Activated CD8-positive, alpha-beta memory T cell treated with anti-CD3 and anti-CD28 coated beads, Interleukin-2, amount 10 ng/mL, durations not matched to agents 7 days and 5 days (primary cell): ENCODE data around the gene CLECL1. TPM values are rescaled to one million over a fixed set of nuclear protein-coding genes. Genes with fewer than 3 reads are reported as not detected.

Source experiments
- ATAC-seq: fragments of 150-1000 bp; cut with Tn5 transposase; one replicate; pipeline ENCODE4 v1.10.0; 2021; ENCODE audit warnings: moderate library complexity
- CTCF ChIA-PET: fragments of 350-600 bp; sonication (Branson Sonifier 250); formaldehyde crosslinking; loops from one replicate; lab custom pipeline; 2021; ENCODE audit warnings: antibody characterized with exemption; lab: Charles Lee
- DNase-seq: peaks from one replicate; pipeline ENCODE4 v3.0.0-alpha.2; 2020
- H3K27ac Mint-ChIP-seq: one replicate; pipeline ENCODE4 v1.8.0; 2021; ENCODE audit warnings: mild to moderate bottlenecking, mixed read lengths
- H3K27me3 Mint-ChIP-seq: one replicate; pipeline ENCODE4 v1.8.0; 2021; ENCODE audit warnings: mixed read lengths
- H3K36me3 Mint-ChIP-seq: one replicate; pipeline ENCODE4 v1.8.0; 2021; ENCODE audit warnings: mild to moderate bottlenecking, mixed read lengths
- H3K4me1 Mint-ChIP-seq: one replicate; pipeline ENCODE4 v1.8.0; 2021; ENCODE audit warnings: mixed read lengths
- H3K4me3 Mint-ChIP-seq: one replicate; pipeline ENCODE4 v1.8.0; 2021; ENCODE audit warnings: mild to moderate bottlenecking, moderate library complexity, mixed read lengths
- H3K9me3 Mint-ChIP-seq: one replicate; pipeline ENCODE4 v1.8.0; 2022; ENCODE audit warnings: low read depth, mixed read lengths
- total RNA-seq, 2 experiments: library from RNA; stranded (reverse); gene quantifications; one replicate each; pipeline ENCODE4 v1.2.3, GENCODE V29; 2021

CLECL1 gene
- 1 to 10 TPM; 2.2 to 8.8 TPM for total RNA-seq

GRCh38 chr12:9732921-9733461 is at the start of gene CLECL1:
TSS of gene CLECL1 (minus strand) at chr12:9733097.
- H3K27ac Mint-ChIP-seq = peak within 1 kb of the TSS; percentile 80
- H3K4me3 Mint-ChIP-seq = peak within 1 kb of the TSS; percentile 66
- H3K36me3 Mint-ChIP-seq = peaks cover 17% of the 10 kb centered on the region
- no peaks in the 10 kb centered on the region for H3K27me3 Mint-ChIP-seq
- CTCF ChIA-PET = interaction anchor here (1.0 to 2.0 kb wide), 3 partner anchors 10 to 26 kb away, joined by 3 to 8 read pairs (median 3); no protein-coding TSS in a partner anchor
- ATAC-seq (peak; percentile 51), DNase-seq (no peak)
- peaks cover 49% of the 10 kb centered on the region for H3K4me1 Mint-ChIP-seq
- peaks cover 2% of the 10 kb centered on the region for H3K9me3 Mint-ChIP-seq

GRCh38 chr12:9781360-9781759 is 48.5 kb upstream of the CLECL1 start:
- Mint-ChIP-seq H3K27ac (no peak overlapping the region), H3K27me3 (no peaks in the 10 kb centered on the region), H3K4me3 (no peak overlapping the region), H3K4me1 (peaks cover 40% of the 10 kb centered on the region), H3K9me3 (peaks cover 7% of the 10 kb centered on the region), H3K36me3 (peaks cover 31% of the 10 kb centered on the region)
- CTCF ChIA-PET = interaction anchor here (0.7 to 1.6 kb wide), 4 partner anchors 10 to 38 kb away, joined by 3 to 5 read pairs (median 4); no protein-coding TSS in a partner anchor
- DNase-seq = no peak
- no peak for ATAC-seq

GRCh38 chr12:9779209-9779608 is 46.3 kb upstream of the CLECL1 start:
- no peak for ATAC-seq
- Mint-ChIP-seq H3K27ac (no peak overlapping the region), H3K36me3 (peaks cover 32% of the 10 kb centered on the region), H3K27me3 (no peaks in the 10 kb centered on the region), H3K9me3 (peaks cover 7% of the 10 kb centered on the region), H3K4me3 (no peak overlapping the region), H3K4me1 (peaks cover 54% of the 10 kb centered on the region)
- no peak for DNase-seq
- CTCF ChIA-PET = no interaction called here

- Mint-ChIP-seq H3K27me3 (no peaks in the 10 kb centered on the region), H3K9me3 (peaks cover 7% of the 10 kb centered on the region), H3K4me1 (peaks cover 74% of the 10 kb centered on the region), H3K36me3 (peaks cover 35% of the 10 kb centered on the region), H3K27ac (no peak overlapping the region), H3K4me3 (no peak overlapping the region)
- DNase-seq = no peak
- no peak for ATAC-seq
- CTCF ChIA-PET = interaction anchor here (1.3 to 1.6 kb wide), 2 partner anchors 21 to 26 kb away, joined by 4 to 6 read pairs; no protein-coding TSS in a partner anchor
Observed at GRCh38 chr12:9776781-9777180, 43.9 kb upstream of the CLECL1 start.

GRCh38 chr12:9773216-9773877 is 40.5 kb upstream of the CLECL1 start:
- peaks cover 7% of the 10 kb centered on the region for H3K9me3 Mint-ChIP-seq
- no peaks in the 10 kb centered on the region for H3K27me3 Mint-ChIP-seq
- CTCF ChIA-PET = interaction anchor here (0.7 to 1.9 kb wide), 3 partner anchors 11 to 153 kb away, joined by 3 to 6 read pairs (median 3); no protein-coding TSS in a partner anchor
- DNase-seq (no peak), ATAC-seq (peak; percentile 44)
- H3K27ac Mint-ChIP-seq = peak overlapping the region; percentile 69
- peak overlapping the region; percentile 48 for H3K4me3 Mint-ChIP-seq
- H3K4me1 Mint-ChIP-seq = peaks cover 73% of the 10 kb centered on the region
- peaks cover 21% of the 10 kb centered on the region for H3K36me3 Mint-ChIP-seq

- Mint-ChIP-seq H3K4me3 (no peak overlapping the region), H3K36me3 (peaks cover 28% of the 10 kb centered on the region), H3K4me1 (peaks cover 49% of the 10 kb centered on the region), H3K27ac (peak overlapping the region; percentile 57), H3K27me3 (no peaks in the 10 kb centered on the region), H3K9me3 (no peaks in the 10 kb centered on the region)
- CTCF ChIA-PET = interaction anchor here (1.5 to 17.2 kb wide), 4 partner anchors 9 to 36 kb away, joined by 6 to 503 read pairs (median 91); no protein-coding TSS in a partner anchor
- DNase-seq = no peak
- ATAC-seq = no peak
Observed at GRCh38 chr12:9763025-9763424, 30.1 kb upstream of the CLECL1 start.

GRCh38 chr12:9762369-9762768 is 29.5 kb upstream of the CLECL1 start:
- Mint-ChIP-seq H3K9me3 (no peaks in the 10 kb centered on the region), H3K36me3 (peaks cover 35% of the 10 kb centered on the region), H3K4me1 (peaks cover 45% of the 10 kb centered on the region), H3K4me3 (peak overlapping the region; percentile 24), H3K27ac (peak overlapping the region; percentile 99), H3K27me3 (no peaks in the 10 kb centered on the region)
- no peak for DNase-seq
- CTCF ChIA-PET = interaction anchor here (1.5 to 17.2 kb wide), 5 partner anchors 10 to 114 kb away, joined by 4 to 503 read pairs (median 74); no protein-coding TSS in a partner anchor
- no peak for ATAC-seq

GRCh38 chr12:9761419-9761781 is 28.5 kb upstream of the CLECL1 start:
- CTCF ChIA-PET = interaction anchor here (0.7 to 17.2 kb wide), 8 partner anchors 11 to 546 kb away, joined by 3 to 503 read pairs (median 5); partner anchors contain the start of gene KLRD1
- H3K27ac Mint-ChIP-seq = peak overlapping the region; percentile 99
- H3K27me3 Mint-ChIP-seq = no peaks in the 10 kb centered on the region
- H3K36me3 Mint-ChIP-seq = peaks cover 41% of the 10 kb centered on the region
- no peaks in the 10 kb centered on the region for H3K9me3 Mint-ChIP-seq
- H3K4me1 Mint-ChIP-seq = peaks cover 46% of the 10 kb centered on the region
- peak overlapping the region; percentile 99 for H3K4me3 Mint-ChIP-seq
- ATAC-seq (peak; percentile 5), DNase-seq (no peak)

- Mint-ChIP-seq H3K4me3 (peak within 1 kb of the TSS; percentile 99), H3K4me1 (peaks cover 50% of the 10 kb centered on the region), H3K36me3 (peaks cover 46% of the 10 kb centered on the region), H3K27ac (peak within 1 kb of the TSS; percentile 99), H3K27me3 (no peaks in the 10 kb centered on the region), H3K9me3 (no peaks in the 10 kb centered on the region)
- DNase-seq (peak; percentile 91), ATAC-seq (peak; percentile 54)
- CTCF ChIA-PET = interaction anchor here (0.7 to 17.2 kb wide), 7 partner anchors 11 to 547 kb away, joined by 3 to 503 read pairs (median 4); partner anchors contain the start of gene KLRD1
Observed at GRCh38 chr12:9760699-9761418, 28.0 kb upstream of the CLECL1 start, which contains the start of gene CD69. TSS of gene CD69 (minus strand) at chr12:9760901. CDS start at chr12:9760820, 81 bp downstream.

- peaks cover 53% of the 10 kb centered on the region for H3K36me3 Mint-ChIP-seq
- CTCF ChIA-PET = interaction anchor here (2.4 to 17.2 kb wide), 4 partner anchors 8 to 39 kb away, joined by 8 to 503 read pairs (median 91); no protein-coding TSS in a partner anchor
- no peak for ATAC-seq
- H3K4me3 Mint-ChIP-seq = peak overlapping the region; percentile 99
- peaks cover 48% of the 10 kb centered on the region for H3K4me1 Mint-ChIP-seq
- peak overlapping the region; percentile 99 for H3K27ac Mint-ChIP-seq
- H3K27me3 Mint-ChIP-seq = no peaks in the 10 kb centered on the region
- H3K9me3 Mint-ChIP-seq = no peaks in the 10 kb centered on the region
- DNase-seq = no peak
Observed at GRCh38 chr12:9760120-9760519, 27.2 kb upstream of the CLECL1 start.

GRCh38 chr12:9759694-9760093 is 26.8 kb upstream of the CLECL1 start:
- Mint-ChIP-seq H3K4me3 (peak overlapping the region; percentile 99), H3K27ac (peak overlapping the region; percentile 99), H3K4me1 (peaks cover 48% of the 10 kb centered on the region), H3K36me3 (peaks cover 57% of the 10 kb centered on the region), H3K27me3 (no peaks in the 10 kb centered on the region), H3K9me3 (no peaks in the 10 kb centered on the region)
- DNase-seq (no peak), ATAC-seq (no peak)
- CTCF ChIA-PET = interaction anchor here (2.4 to 17.2 kb wide), 4 partner anchors 9 to 39 kb away, joined by 8 to 503 read pairs (median 91); no protein-coding TSS in a partner anchor

GRCh38 chr12:9758119-9758518 is 25.2 kb upstream of the CLECL1 start:
- H3K4me1 Mint-ChIP-seq = peaks cover 50% of the 10 kb centered on the region
- H3K27me3 Mint-ChIP-seq = no peaks in the 10 kb centered on the region

More at GRCh38 chr12:9758119-9758518, 25.2 kb upstream of the CLECL1 start:
- peaks cover 71% of the 10 kb centered on the region for H3K36me3 Mint-ChIP-seq
- DNase-seq (no peak), ATAC-seq (no peak)
- H3K27ac Mint-ChIP-seq = peak overlapping the region; percentile 99
- H3K4me3 Mint-ChIP-seq = peak overlapping the region; percentile 99
- no peaks in the 10 kb centered on the region for H3K9me3 Mint-ChIP-seq
- CTCF ChIA-PET = interaction anchor here (0.7 to 17.2 kb wide), 8 partner anchors 8 to 111 kb away, joined by 3 to 503 read pairs (median 41); partner anchors contain the start of gene CLEC2B
